ENCODE results near the gene CAPN5.

CAPN5 gene

DNA sequence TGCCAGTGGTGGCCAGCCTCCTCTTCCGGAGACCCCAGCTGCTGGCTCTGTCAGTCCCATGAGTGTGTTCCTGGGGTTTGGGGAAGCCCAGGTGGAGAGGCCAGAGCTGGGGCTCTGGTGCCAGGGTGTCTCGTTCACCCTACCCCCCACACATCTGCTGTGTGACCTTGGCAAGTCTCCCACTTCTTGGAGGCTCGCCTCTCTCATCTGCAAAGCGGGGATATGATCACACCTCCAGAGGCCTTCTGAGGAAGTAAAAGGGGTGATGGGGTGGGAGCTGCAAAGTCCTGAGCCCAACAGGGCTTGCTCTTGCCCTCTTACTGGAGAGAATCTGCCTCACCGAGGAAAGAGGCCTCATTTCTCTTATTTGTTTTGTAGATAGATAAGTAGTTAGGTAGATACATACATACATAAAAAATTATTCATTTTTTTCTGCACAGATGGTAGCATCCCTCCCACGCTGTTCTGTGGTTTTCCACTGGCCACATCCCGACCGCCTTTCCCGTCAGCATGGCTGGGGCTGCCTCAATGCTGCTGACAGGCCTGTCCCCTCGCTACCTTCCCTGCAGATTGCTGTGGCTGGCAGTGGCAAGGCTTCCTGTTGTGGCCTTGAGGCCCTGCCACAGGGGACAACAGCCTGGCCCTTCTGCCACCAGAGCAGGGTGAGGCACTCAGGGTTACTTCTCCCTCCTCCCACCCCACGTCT is 85.2 kb downstream of the CAPN5 start:
- DNase-seq (ENCODE audit: low spot score), result no peak

DNA sequence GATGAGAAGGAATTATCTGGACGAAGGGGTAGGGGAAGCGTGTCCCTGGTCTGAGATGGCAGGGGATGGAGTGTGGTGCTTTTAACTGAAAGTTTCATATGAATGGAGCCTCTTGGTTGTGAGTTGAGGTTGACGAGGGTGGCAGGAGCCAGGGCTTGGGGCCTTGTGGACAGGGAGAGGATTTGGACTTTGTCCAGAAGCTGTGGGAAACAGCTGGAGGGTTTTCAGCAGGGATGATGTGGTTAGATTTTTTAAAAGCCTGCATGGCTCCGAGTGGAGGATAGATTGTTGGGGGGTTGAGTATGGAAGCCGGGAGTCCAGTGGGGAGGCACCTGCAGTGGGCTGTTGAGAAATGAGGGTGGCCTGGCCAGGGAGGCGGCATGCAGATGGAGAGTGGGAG is 86.1 kb downstream of the CAPN5 start:
- DNase-seq (ENCODE audit: low spot score), result no peak

DNA sequence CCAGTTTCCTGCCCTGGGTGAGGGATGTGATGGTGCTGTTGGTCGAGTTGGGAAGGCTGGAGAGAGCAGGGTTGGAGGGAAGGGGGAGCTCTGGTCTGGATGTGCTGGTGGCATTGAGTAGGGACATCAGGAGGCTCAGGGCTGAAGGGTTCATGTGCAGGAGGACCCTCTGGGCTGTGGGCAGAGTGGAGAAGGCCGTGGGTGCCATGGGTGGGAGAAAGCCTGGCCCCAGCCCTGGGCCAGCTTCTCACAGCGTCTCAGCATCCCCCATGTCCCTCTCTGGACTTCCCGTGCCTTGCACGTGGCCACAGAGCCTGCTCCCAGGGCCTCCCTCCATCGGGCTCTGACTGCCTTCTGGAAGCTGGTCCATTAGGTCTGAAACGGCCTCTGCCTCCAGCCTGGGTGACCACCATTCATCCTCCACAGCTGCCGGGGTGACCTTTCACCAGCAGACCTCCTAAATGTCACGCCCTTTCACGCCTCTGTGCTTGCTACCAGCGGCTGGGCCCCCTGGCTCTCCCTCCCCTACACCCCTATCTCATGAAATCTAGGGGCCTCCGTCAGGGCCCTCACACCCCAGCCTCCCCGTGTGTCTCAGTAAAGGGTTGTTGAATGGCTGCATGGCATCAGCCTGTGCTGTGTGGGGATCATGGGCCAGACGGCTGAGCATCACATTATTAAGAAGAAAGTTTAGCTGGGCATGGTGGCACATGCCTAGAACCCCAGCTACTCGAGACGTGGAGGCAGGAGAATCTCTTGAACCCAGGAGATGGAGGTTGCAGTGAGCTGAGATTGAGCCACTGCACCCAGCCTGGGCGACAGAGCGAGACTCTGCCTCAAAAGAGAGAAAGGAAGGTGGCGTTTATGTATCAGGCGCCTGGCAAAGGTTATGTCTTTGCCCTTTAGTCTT is 86.8 kb downstream of the CAPN5 start:
- DNase-seq (ENCODE audit: low spot score), result no peak

DNA sequence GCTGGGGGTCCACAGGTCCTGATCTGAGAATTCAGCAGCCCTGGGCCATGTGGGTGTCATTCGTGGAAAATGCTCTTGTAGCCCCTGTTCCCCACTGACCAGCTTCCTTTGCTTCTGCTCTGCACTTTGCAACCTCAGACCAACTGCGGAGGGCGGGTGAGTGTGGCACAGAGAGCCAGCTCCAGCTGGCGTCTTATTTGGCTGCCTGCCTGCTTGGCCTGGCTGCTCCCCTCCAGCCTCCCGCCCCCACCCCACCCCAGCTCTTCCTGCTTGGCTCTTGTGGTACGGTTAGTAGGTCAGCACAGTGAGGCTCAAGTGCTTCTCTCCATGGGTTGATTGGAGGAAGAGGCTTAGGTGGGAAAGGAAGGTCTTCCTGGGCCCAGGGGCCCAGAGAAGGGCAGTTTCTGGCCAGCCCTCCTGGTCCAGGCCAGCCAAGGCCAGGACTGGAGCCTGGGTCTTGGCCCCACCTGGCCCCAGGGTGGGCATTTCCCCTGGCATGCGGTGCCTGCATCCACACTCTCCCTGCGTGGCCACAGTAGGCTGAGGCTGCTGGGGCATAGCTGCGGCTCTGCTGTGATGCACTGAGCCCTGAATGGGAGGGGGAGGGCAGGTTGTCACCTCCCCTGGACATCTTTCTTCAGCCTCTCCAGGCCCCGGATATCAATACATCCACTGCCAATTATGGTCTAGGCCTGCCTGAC is 87.8 kb downstream of the CAPN5 start:
- no peak for DNase-seq (ENCODE audit: low spot score)

DNA sequence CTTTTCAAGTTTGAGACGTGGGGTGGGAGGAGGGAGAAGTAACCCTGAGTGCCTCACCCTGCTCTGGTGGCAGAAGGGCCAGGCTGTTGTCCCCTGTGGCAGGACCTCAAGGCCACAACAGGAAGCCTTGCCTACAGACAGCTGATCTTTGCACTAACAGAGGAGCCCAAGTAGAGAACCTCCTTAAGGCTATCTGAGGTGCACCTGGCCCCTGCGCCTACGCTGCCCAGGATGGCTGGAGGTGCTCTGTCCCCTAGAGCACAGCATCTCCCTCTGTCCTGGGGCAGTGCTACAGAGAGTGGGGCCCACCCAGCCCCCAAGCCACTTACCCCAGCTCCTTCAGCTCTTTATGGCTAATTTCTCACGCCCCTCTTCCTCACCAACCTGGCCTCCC is 88.3 kb downstream of the CAPN5 start:
- no peak for DNase-seq (ENCODE audit: low spot score)

DNA sequence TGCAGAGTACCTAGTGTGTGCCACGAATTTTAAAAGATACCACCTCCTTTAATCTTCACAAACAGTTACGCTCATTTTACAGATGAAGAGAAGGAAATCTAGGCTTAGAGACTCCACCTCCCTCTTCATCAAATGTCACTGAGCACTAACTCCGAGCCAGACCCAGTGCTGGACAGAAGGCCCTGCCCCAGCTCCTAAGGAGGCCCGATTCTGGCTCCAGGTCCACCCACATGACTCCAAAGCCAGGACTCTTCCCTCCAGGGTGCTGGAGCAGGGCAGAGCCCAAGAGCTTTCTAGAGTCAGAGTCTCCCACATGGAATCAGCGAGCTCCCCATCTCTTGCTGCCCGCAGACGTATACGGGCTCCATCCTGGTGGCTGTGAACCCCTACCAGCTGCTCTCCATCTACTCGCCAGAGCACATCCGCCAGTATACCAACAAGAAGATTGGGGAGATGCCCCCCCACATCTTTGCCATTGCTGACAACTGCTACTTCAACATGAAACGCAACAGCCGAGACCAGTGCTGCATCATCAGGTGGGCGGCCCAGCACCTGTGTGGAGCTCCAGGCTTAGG is 88.9 kb downstream of the CAPN5 start:
- DNase-seq (ENCODE audit: low spot score), result no peak

DNA sequence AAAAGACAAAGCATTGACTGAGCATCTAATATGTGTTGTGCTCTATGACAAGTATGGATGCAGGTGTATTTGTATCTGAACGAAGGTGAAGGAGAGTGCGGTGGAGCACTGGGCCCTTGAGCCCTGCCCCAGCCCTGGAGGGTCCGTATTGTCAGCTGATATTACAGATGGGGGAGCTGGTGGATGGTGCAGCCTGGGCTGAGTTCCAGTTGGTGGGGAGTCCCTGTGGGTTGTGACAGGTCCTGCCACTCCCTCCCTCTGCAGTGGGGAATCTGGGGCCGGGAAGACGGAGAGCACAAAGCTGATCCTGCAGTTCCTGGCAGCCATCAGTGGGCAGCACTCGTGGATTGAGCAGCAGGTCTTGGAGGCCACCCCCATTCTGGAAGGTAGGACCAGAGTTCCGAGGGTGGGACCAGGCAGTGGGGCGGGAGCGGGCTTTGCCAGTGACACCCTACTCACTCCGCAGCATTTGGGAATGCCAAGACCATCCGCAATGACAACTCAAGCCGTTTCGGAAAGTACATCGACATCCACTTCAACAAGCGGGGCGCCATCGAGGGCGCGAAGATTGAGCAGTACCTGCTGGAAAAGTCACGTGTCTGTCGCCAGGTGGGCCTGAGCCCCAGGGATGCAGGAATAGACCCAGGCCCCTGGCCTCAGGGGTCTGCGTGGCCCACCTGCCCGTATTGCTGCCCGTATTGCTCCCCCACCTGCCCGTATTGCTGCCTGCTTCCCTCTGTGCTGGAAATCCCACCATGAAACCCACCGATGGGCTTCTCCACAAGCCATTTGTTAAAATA is 89.8 kb downstream of the CAPN5 start:
- no peak for DNase-seq (ENCODE audit: low spot score)

DNA sequence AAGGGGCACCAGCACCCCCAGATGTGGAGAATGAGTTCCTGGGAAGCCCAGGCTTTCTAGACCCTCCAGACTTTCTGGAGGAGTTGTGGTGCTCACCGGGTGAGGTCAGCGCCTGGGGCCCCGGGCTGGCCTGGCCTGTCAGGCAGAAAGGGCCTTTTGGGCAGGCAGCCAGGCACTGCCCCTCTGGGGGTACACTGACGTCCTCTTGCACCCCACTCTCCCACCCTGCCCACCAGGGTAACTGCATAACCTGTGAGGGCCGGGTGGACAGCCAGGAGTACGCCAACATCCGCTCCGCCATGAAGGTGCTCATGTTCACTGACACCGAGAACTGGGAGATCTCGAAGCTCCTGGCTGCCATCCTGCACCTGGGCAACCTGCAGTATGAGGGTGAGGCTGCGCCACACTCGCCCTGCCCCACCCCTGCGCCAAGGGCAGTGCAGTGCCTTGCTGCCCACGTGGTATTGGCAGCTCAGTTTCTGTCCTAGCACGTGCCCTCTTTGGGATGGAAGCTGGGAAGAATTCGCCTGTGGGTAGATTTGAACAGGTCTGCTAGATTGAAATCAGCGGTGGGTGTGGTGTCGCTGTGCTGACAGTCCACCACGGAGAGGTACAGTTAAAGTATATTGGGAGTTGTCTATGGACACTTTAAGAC is 91.4 kb downstream of the CAPN5 start:
- DNase-seq (ENCODE audit: low spot score), result no peak

DNA sequence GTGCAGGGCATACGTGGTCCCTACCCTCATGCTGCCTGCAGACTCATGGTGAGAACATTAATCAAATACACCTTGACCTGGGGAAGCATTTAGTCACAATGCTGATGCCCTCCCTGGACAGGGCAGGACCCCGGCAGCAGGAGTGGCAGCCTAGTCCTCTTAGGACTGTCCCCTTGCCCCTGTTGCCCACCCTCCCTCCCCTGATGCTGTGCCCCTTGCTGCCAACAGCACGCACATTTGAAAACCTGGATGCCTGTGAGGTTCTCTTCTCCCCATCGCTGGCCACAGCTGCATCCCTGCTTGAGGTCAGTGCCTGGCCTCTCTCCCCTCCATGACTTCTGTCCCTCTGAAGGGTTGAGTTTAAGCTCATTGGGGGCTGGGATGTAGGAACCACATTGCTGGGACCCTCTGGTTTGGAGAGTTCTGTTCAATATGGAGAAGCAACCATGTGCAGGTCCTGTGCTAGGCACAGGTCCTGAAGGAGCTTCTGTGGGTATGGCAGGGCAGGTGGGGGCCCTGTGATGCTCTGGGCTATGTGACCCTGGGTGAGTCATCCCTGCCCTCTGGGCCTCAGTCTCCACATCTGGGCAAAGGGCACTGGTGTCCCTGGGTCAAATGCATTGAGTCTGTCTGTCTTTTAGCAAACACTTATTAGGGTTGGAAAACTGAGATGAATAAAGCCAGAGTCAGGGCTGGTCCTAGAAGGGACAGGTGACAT is 92.6 kb downstream of the CAPN5 start:
- no peak for DNase-seq (ENCODE audit: low spot score)

DNA sequence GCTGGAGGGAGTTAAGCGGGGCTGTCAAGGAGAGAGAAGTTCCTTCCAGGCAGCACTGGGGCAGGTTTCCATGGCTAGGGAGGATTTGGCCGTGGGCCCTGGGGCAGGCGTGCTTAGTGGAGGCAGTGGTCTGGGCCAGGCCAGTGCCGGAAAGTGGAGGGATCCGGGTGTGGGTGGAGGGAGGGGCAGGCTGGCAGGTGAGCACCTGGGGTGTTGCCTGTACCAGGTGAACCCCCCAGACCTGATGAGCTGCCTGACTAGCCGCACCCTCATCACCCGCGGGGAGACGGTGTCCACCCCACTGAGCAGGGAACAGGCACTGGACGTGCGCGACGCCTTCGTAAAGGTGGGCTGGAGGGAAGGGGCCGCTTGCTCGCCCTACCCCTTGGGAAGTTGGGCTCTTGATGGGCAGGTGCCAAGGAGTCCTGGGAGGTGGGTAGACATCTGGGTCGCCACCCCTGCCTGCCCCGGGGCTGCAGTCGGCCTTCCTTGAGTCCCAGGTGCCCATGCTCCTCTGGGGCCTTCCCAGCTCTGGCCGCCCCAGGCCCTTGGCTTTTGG is 93.2 kb downstream of the CAPN5 start:
- no peak for DNase-seq (ENCODE audit: low spot score)

DNA sequence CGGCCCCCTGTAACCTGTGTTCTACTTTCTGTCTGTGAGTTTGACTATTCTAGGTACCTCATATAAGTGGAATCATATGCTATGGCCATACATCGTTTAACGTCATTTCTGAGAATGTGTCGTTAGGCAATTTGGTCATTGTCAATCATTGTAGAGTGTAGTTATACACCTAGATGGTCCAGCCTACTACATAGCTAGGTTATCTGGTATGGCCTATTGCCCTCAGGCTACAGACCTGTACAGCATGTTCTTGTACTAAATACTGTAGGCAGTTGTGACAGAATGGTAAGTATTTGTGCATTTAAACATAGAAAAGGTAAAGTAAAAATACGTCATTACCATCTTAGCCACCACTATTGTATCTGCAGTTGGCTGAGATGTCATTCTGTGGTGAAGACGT is 96.5 kb downstream of the CAPN5 start:
- DNase-seq (ENCODE audit: low spot score), result no peak

DNA sequence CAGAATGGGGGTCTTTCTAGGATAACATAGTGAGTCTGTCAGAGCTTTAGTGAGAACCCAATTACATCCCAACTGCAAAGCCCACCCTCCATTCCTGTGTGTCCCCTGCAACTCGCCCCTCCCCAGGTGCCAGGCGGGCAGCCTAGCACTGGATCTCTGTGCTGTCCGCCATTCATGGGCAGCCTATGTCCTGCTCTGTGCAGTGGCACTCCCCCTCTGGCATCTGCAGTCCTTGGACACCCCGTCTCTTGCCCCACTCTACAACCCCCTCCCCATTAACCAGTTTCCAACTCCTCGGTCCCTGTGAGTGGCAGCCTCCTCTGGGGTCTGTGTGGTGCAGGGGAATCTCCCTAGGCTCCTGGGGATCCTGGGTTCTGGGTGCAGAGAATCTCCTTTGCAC is 98.3 kb downstream of the CAPN5 start:
- no peak for DNase-seq (ENCODE audit: low spot score)

DNA sequence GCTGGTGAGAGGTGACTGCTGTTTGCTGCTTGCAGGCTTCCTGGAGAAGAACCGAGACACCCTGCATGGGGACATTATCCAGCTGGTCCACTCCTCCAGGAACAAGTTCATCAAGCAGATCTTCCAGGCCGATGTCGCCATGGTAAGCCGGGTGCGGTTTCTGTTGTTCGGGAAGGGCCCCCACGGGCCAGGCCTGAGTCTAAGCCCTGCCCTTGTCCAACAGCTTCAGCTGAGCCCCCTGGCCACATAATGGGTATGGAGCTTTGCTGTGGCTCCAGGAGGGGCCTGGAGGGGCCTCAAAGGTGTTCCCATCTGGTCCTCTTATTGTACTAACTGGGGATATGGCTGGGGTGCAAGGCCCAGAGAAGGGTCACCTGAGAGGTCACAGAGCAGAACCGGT is 99.2 kb downstream of the CAPN5 start:
- no peak for DNase-seq (ENCODE audit: low spot score)

DNA sequence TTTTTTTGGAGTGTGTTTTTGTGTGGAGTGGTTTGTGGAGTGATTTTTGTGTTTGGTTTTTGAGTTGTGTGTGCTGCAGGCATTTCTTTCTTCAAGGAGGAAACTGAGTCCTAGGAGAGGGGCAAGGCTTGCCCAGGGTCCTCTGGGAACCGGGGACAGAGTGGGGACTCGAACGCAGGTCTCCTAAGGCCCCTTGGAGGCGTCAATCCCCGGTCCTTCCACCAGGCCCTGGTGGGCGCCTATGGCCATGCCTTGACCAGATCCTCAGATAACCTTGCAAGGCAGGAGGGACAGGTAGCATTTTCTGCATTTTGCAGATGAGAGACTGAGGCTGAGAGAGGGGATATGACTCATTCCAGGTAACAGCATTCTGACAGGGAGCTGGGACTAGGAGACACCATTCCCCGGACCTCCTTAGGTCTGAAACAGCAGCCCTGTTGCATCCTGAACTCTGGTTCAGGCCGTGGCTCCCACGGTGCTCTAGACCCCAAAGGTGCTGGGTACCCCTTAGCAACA is 100.4 kb downstream of the CAPN5 start:
- DNase-seq (ENCODE audit: low spot score), result no peak

DNA sequence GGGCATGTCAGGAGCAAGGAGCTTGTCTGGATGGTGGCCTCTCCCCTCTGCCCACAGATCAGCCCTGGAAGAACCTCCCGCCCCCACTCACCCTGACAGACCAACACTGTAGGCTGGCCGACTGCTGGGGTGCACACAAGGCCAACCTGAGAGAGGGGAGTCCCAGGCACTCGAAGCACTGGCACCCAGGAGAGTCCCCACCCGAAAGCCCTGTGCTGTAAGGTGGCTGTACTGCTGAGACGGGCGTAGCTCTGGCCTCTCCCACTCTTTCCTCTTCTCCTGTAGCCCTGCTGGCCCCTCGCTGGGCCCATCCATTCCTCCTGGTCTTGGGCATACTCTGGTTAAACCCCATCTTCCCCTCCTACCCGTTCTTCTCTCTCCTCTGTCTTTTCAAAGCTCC is 101.0 kb downstream of the CAPN5 start:
- DNase-seq (ENCODE audit: low spot score), result no peak

DNA sequence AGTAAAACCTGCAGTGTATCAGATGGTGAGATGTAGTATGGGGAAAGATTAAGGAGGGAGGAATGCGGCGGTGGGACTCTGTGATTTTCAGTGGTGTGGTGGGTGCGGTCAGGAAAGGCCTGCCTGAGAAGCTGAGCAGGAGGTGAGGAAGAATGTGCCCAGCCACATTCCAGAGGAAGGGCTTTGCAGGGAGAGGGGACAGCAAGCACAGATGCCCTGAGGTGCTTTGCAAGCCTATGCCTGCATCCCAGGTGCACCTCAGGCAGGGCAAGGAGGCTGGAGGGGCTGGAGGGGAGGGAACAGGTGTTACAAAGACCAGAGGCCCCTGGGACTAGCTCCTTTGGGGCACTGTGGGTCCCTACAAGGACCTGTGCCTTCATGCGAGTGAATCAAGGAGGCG is 103.3 kb downstream of the CAPN5 start:
- no peak for DNase-seq (ENCODE audit: low spot score)

DNA sequence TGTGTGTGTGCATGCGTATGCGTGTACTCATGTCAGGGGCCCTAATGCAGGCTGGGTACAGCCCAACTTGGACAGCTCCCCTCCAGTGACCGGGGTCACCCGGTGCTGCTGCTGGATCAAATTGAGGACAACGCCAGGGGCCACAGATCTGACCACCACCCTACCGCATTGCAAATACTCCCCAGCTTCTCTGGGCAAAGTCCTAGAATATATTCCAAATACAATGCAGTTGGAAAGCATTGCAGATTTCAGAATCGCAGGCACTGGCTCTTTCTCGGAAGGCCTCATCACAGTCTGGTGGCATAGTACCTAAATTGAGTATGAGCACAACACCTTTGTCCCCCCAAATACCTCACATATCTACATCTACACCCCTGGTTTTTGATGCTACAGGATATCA is 104.5 kb downstream of the CAPN5 start:
- no peak for DNase-seq (ENCODE audit: low spot score)

DNA sequence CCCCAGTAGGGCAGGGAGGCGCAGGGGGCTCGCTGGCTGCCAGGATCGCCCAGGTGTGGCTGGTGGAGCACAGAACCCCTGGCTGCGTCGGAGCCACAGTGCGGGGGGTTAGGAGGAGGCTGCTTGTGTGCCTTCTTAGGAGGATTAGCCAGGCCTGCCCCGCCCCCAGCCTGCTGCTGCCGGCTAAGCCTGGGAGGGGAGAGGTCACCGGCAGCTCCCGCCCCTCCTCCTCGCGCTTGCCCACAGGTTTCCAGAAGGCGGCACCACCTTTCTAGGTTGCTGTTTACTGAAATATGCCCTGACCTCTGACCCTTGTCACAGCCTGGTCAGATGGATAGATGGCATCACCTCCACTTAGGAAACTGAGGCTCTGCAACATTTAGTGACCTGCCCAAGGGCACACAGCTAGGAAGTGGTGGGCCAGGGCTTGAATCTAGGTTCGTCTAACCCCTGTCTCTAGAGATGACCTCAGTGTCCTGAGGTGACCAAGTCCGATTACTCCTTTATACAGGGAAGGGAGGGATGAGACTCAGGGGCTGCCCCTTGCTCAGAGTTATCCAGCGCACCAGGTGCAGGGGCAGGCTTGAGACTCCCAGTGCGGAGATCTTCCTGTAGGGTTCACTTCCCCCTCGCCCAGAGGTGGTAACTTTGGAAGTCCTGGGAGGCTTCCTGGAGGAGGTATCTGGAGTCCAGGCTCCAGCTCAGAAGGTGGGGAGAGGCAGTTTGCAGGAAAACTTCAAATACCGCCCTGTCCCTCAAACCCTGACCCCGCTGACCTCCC is 105.3 kb downstream of the CAPN5 start:
- DNase-seq (ENCODE audit: low spot score), result no peak

DNA sequence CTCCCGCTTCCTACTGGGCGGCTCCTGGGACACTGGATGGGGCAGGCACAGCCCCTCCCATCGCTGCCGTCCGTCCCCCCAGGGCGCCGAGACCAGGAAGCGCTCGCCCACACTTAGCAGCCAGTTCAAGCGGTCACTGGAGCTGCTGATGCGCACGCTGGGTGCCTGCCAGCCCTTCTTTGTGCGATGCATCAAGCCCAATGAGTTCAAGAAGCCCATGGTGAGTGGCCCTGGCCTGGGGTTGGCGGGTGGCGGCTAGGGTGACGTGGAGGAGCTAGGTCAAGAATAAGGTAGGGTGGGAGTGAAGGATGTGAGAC is 105.9 kb downstream of the CAPN5 start:
- DNase-seq (ENCODE audit: low spot score), result no peak
